Neural cell (in vitro differentiated cells): Measurements from ENCODE around the gene BMP4. TPM values are rescaled to one million over a fixed set of nuclear protein-coding genes. Genes with fewer than 3 reads are reported as not detected.
A peak's percentile ranks its signal among the peaks of the same experiment; 100 is the strongest.

Experiments
- H2AFZ ChIP-seq: fragments of 200-600, 300-800 bp; sonication (generic), shearing (Covaris generic); 2 replicates; pipeline ENCODE4 v1.6.0; 2014; ENCODE audit warnings: low read depth, mild to moderate bottlenecking, antibody characterized with exemption, low read length, moderate library complexity
- H3F3A ChIP-seq: fragments of 200-600 bp; shearing (Covaris generic); 2 replicates; pipeline ENCODE4 v1.6.1; 2016; ENCODE audit warnings: mild to moderate bottlenecking, moderate library complexity, mixed read lengths, antibody characterized with exemption, low read length; ENCODE audit not compliant: insufficient read depth, poor library complexity, severe bottlenecking
- H3K27ac ChIP-seq: fragments of 200-600, 300-800 bp; sonication (generic), shearing (Covaris generic); 2 replicates; pipeline ENCODE4 v1.5.1; 2014; ENCODE audit warnings: mild to moderate bottlenecking, low read length, moderate library complexity
- H3K27me3 ChIP-seq: fragments of 300-800, 200-600 bp; sonication (generic), shearing (Covaris generic); 2 replicates; pipeline ENCODE4 v1.6.0; 2014; ENCODE audit warnings: mild to moderate bottlenecking, low read depth, low read length, moderate library complexity; ENCODE audit not compliant: insufficient read depth
- H3K36me3 ChIP-seq: fragments of 300-800, 200-600 bp; sonication (generic), shearing (Covaris generic); 2 replicates; pipeline ENCODE4 v1.5.1; 2014; ENCODE audit warnings: mild to moderate bottlenecking, antibody characterized with exemption, low read length, moderate library complexity; ENCODE audit not compliant: insufficient read depth
- H3K4me2 ChIP-seq: fragments of 300-800, 200-600 bp; sonication (generic), shearing (Covaris generic); 2 replicates; pipeline ENCODE4 v1.6.0; 2014; ENCODE audit warnings: mild to moderate bottlenecking, low read length
- H3K4me3 ChIP-seq: fragments of 300-800, 200-600 bp; sonication (generic), shearing (Covaris generic); 2 replicates; pipeline ENCODE4 v1.5.1; 2014; ENCODE audit warnings: mild to moderate bottlenecking, low read length, moderate library complexity
- H3K79me2 ChIP-seq: fragments of 200-600 bp; shearing (Covaris generic); replicated peaks from 2 replicates; pipeline ENCODE4 v1.6.0; 2014; ENCODE audit warnings: mild to moderate bottlenecking, low read length, moderate library complexity; ENCODE audit not compliant: insufficient read depth
- H3K9ac ChIP-seq: fragments of 300-800, 200-600 bp; sonication (generic), shearing (Covaris generic); 2 replicates; pipeline ENCODE4 v1.6.1; 2016; ENCODE audit warnings: mild to moderate bottlenecking, low read length, mixed read lengths
- H3K9me2 ChIP-seq: fragments of 200-600 bp; shearing (Covaris generic); 2 replicates; pipeline ENCODE4 v1.6.1; 2016; ENCODE audit warnings: mild to moderate bottlenecking, low read length, mixed read lengths; ENCODE audit not compliant: insufficient read depth
- H3K9me3 ChIP-seq: fragments of 200-600, 300-800 bp; sonication (generic), shearing (Covaris generic); 2 replicates; pipeline ENCODE4 v1.6.1; 2016; ENCODE audit warnings: mild to moderate bottlenecking, mixed run types, low read length, moderate library complexity, mixed read lengths
- H4K20me1 ChIP-seq: fragments of 200-600 bp; shearing (Covaris generic); 2 replicates; pipeline ENCODE4 v1.6.1; 2016; ENCODE audit warnings: mild to moderate bottlenecking, mixed run types; ENCODE audit not compliant: insufficient read depth
- EP300 ChIP-seq: fragments of 450-650 bp; conservative IDR thresholded peaks from 2 replicates; pipeline ENCODE4 v1.6.1; 2014; ENCODE audit warnings: antibody characterized with exemption, mild to moderate bottlenecking, moderate library complexity; ENCODE audit not compliant: poor library complexity, severe bottlenecking
- EZH2 ChIP-seq: fragments of 200-600, 300-800 bp; shearing (Covaris generic), sonication (generic); IDR thresholded peaks from 2 replicates; pipeline ENCODE4 v1.6.1; 2014; ENCODE audit warnings: antibody characterized with exemption, low read length, borderline replicate concordance, mild to moderate bottlenecking; ENCODE audit not compliant: insufficient read depth, poor library complexity, severe bottlenecking
- MXI1 ChIP-seq: fragments of 450-650 bp; conservative IDR thresholded peaks from 2 replicates; pipeline ENCODE4 v1.6.1; 2014; ENCODE audit warnings: antibody characterized with exemption, mild to moderate bottlenecking; ENCODE audit not compliant: poor library complexity, severe bottlenecking
- POLR2AphosphoS5 ChIP-seq: IDR thresholded peaks from 2 replicates; pipeline ENCODE4 v1.6.1; 2012
- RAD21 ChIP-seq: fragments of 450-650 bp; conservative IDR thresholded peaks from 2 replicates; pipeline ENCODE4 v1.6.1; 2014; ENCODE audit warnings: antibody characterized with exemption, mild to moderate bottlenecking, moderate library complexity
- SMC3 ChIP-seq: fragments of 450-650 bp; conservative IDR thresholded peaks from 2 replicates; pipeline ENCODE4 v1.6.1; 2014; ENCODE audit warnings: antibody characterized with exemption, mild to moderate bottlenecking, moderate library complexity; ENCODE audit not compliant: poor library complexity
- TAF1 ChIP-seq: IDR thresholded peaks from 2 replicates; pipeline ENCODE4 v1.6.1; 2012; ENCODE audit warnings: low read depth
- polyA plus RNA-seq: library from polyadenylated mRNA; depleted of rRNA; stranded (reverse); fragments of >200 nt; gene quantifications from 2 replicates; pipeline ENCODE4 v1.2.3, GENCODE V29; 2014
- TF ChIP-seq, protein P1 (sequence below): fragments of 450-650 bp; IDR thresholded peaks from 2 replicates; pipeline ENCODE4 v1.5.1; 2014; ENCODE audit warnings: antibody characterized with exemption, mild to moderate bottlenecking, moderate library complexity; ENCODE audit not compliant: poor library complexity, severe bottlenecking
- TF ChIP-seq, protein P2 (sequence below): IDR thresholded peaks from 2 replicates; pipeline ENCODE4 v1.6.1; 2012; ENCODE audit warnings: borderline replicate concordance

The BMP4 gene
- polyA plus RNA-seq, 1 donor from 2014 or later: 2.5 TPM

DNA sequence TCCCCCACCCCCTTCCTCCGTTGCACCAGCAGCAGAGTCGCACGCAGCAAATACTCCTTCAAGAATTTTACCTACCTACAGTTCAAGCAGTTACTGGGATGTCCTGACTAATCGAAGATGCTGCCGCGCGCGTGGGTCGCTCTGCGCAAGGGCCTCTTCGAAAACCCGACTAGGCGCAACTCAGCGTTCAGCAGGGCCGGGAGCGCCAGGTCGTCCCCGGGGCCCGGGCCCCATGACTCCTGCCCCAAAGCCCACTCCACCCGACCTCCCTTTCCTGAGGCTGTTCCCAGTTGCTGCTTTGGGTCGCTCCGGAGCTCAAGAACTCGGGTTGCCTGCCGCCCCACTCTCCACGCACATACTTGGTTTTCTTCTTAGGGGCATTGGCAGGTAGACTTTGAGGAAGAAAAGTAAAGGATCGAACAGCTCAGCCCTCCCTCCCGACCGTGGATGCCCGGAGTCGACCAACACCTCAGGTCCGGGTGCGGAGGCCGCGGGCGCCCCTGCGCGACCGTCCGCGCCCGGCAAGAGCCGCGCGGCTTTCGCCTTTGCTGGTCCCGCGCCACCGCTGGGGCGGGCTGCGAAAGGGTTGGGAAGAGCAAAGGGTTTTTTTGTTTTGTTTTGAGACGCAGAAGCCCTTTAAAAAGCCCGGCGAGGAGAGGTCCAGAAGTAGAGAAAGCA, 1.9 kb downstream of the BMP4 start:
- TF ChIP-seq EP300 (no peak), SMC3 (no peak), MXI1 (no peak), POLR2AphosphoS5 (peak; percentile 6), EZH2 (peak; percentile 48), TAF1 (no peak), RAD21 (no peak)
- TF ChIP-seq, protein P1, sequence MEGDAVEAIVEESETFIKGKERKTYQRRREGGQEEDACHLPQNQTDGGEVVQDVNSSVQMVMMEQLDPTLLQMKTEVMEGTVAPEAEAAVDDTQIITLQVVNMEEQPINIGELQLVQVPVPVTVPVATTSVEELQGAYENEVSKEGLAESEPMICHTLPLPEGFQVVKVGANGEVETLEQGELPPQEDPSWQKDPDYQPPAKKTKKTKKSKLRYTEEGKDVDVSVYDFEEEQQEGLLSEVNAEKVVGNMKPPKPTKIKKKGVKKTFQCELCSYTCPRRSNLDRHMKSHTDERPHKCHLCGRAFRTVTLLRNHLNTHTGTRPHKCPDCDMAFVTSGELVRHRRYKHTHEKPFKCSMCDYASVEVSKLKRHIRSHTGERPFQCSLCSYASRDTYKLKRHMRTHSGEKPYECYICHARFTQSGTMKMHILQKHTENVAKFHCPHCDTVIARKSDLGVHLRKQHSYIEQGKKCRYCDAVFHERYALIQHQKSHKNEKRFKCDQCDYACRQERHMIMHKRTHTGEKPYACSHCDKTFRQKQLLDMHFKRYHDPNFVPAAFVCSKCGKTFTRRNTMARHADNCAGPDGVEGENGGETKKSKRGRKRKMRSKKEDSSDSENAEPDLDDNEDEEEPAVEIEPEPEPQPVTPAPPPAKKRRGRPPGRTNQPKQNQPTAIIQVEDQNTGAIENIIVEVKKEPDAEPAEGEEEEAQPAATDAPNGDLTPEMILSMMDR: no peak
- TF ChIP-seq, protein P2, sequence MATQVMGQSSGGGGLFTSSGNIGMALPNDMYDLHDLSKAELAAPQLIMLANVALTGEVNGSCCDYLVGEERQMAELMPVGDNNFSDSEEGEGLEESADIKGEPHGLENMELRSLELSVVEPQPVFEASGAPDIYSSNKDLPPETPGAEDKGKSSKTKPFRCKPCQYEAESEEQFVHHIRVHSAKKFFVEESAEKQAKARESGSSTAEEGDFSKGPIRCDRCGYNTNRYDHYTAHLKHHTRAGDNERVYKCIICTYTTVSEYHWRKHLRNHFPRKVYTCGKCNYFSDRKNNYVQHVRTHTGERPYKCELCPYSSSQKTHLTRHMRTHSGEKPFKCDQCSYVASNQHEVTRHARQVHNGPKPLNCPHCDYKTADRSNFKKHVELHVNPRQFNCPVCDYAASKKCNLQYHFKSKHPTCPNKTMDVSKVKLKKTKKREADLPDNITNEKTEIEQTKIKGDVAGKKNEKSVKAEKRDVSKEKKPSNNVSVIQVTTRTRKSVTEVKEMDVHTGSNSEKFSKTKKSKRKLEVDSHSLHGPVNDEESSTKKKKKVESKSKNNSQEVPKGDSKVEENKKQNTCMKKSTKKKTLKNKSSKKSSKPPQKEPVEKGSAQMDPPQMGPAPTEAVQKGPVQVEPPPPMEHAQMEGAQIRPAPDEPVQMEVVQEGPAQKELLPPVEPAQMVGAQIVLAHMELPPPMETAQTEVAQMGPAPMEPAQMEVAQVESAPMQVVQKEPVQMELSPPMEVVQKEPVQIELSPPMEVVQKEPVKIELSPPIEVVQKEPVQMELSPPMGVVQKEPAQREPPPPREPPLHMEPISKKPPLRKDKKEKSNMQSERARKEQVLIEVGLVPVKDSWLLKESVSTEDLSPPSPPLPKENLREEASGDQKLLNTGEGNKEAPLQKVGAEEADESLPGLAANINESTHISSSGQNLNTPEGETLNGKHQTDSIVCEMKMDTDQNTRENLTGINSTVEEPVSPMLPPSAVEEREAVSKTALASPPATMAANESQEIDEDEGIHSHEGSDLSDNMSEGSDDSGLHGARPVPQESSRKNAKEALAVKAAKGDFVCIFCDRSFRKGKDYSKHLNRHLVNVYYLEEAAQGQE: no peak
- H3K27me3 ChIP-seq: peaks cover 93% of the 10 kb centered on the region
- no peaks in the 10 kb centered on the region for H3K36me3 ChIP-seq
- H2AFZ ChIP-seq: no peak overlapping the region
- no peaks in the 10 kb centered on the region for H3K9me2 ChIP-seq
- no peak overlapping the region for H3K27ac ChIP-seq
- H3K4me3 ChIP-seq: peak overlapping the region; percentile 77
- peak overlapping the region; percentile 94 for H3K4me2 ChIP-seq
- no peaks in the 10 kb centered on the region for H3K79me2 ChIP-seq
- H3K9ac ChIP-seq: peak overlapping the region; percentile 54
- no peaks in the 10 kb centered on the region for H4K20me1 ChIP-seq
- no peaks in the 10 kb centered on the region for H3K9me3 ChIP-seq
- no peaks in the 10 kb centered on the region for H3F3A ChIP-seq

DNA sequence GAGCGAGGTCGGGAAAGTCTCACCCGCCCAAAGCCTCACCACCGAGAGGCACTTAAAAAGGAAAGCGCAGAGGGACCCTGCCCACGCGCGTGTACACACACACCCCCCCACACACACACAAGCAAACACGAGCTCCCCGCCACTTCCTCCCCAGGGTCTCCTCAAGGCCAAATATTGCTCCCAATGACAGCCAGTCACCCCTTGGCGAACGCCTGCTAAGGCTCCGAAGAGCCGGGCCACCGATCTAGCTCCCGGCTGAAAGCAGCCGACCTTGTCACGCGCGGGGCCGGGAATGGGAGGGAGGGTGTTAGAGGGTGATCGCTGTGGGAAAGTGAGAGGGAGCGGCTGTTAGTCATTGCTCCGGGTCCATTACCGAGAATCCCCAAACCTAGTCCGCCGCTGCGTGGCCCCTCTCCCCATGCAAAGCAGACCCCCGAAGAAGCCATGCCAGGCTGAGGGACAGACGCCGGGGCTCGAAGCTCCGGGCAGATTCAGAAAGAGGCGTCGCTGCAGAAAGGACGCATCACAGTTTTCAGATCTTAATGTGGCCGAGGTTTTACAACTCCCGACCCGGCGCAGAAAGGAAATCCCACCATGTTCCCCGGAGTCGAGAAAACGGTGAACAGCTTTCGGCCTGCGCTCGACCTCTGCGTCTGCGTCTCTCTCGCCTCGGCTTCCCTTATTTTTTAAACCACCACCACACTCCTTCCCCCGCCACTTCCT, 2.6 kb downstream of the BMP4 start:
- Histone ChIP-seq H3K27me3 (peaks cover 92% of the 10 kb centered on the region), H3K36me3 (no peaks in the 10 kb centered on the region), H3K4me2 (peak overlapping the region; percentile 94), H2AFZ (no peak overlapping the region), H3K9me3 (no peaks in the 10 kb centered on the region), H3K4me3 (peak overlapping the region; percentile 77), H3K9ac (peak overlapping the region; percentile 54), H3K79me2 (no peaks in the 10 kb centered on the region), H3F3A (no peaks in the 10 kb centered on the region), H3K9me2 (no peaks in the 10 kb centered on the region), H3K27ac (no peak overlapping the region), H4K20me1 (no peaks in the 10 kb centered on the region)
- TF ChIP-seq TAF1: no peak
- TF ChIP-seq EZH2: peak; percentile 52
- TF ChIP-seq POLR2AphosphoS5: peak; percentile 1
